ENCODE measurements around the gene ATG14.

The ATG14 gene

GRCh38 chr14:55323910-55324309 is 87.7 kb downstream of the ATG14 start:
- H3K4me3 ChIP-seq (ENCODE audit: control insufficient read depth, low read depth, low read length) = no peak overlapping the region
- TF ChIP-seq CTCF (IDR thresholded peaks at IDR 0.05; ENCODE audit: control insufficient read depth, insufficient read depth, low read depth, low read length, missing control alignments) = no peak
- no peak for DNase-seq (ENCODE audit: low read depth)

GRCh38 chr14:55318694-55319093 is 92.9 kb downstream of the ATG14 start:
- TF ChIP-seq CTCF (IDR thresholded peaks at IDR 0.05; ENCODE audit: control insufficient read depth, insufficient read depth, low read depth, low read length, missing control alignments) = no peak
- no peak for DNase-seq (ENCODE audit: low read depth)
- H3K4me3 ChIP-seq (ENCODE audit: control insufficient read depth, low read depth, low read length) = no peak overlapping the region

GRCh38 chr14:55317542-55318306 is 93.9 kb downstream of the ATG14 start:
- TF ChIP-seq CTCF (IDR thresholded peaks at IDR 0.05; ENCODE audit: control insufficient read depth, insufficient read depth, low read depth, low read length, missing control alignments) = no peak
- DNase-seq (ENCODE audit: low read depth) = no peak
- H3K4me3 ChIP-seq (ENCODE audit: control insufficient read depth, low read depth, low read length) = no peak overlapping the region

GRCh38 chr14:55316564-55316963 is 95.1 kb downstream of the ATG14 start:
- TF ChIP-seq CTCF (IDR thresholded peaks at IDR 0.05; ENCODE audit: control insufficient read depth, insufficient read depth, low read depth, low read length, missing control alignments) = no peak
- no peak overlapping the region for H3K4me3 ChIP-seq (ENCODE audit: control insufficient read depth, low read depth, low read length)
- no peak for DNase-seq (ENCODE audit: low read depth)
